SH-SY5Y (cell line): ENCODE results near the gene LIG4.

ENCODE experiments used
- GATA2 ChIP-seq: IDR thresholded peaks from 2 replicates; pipeline ENCODE4 v1.6.1; 2011; ENCODE audit warnings: mild to moderate bottlenecking, low read depth, low read length
- GATA3 ChIP-seq: IDR thresholded peaks from 2 replicates; pipeline ENCODE4 v1.6.1; 2011; ENCODE audit warnings: low read depth, mild to moderate bottlenecking, low read length, moderate library complexity

- TF ChIP-seq GATA2 (no peak), GATA3 (no peak)
Measured at GRCh38 chr13:108214441-108215271, 680 bp downstream of the LIG4 start.
